ENCODE data around the gene C10orf143.
"Not testable (repeated sequence)": the region's sequence is repeated elsewhere in the genome, so short reads cannot be mapped to it uniquely, and the experiment has no call there.

DNA sequence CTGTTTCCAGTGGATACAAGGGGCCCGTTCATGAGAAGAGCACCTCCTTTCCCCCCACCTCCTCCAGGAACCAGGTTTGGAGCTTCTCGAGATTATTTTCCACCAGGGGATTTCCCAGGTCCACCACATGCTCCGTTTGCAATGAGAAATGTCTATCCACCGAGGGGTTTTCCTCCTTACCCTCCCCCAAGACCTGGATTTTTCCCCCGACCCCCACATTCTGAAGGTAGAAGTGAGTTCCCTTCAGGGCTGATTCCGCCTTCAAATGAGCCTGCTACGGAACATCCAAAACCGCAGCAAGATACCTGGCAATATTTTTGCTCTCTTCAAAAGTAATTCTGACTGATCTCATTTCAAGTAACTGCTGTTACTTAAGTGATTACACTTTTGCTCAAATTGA is 2.5 kb downstream of the C10orf143 start:
- TF ChIP-seq, protein P1, sequence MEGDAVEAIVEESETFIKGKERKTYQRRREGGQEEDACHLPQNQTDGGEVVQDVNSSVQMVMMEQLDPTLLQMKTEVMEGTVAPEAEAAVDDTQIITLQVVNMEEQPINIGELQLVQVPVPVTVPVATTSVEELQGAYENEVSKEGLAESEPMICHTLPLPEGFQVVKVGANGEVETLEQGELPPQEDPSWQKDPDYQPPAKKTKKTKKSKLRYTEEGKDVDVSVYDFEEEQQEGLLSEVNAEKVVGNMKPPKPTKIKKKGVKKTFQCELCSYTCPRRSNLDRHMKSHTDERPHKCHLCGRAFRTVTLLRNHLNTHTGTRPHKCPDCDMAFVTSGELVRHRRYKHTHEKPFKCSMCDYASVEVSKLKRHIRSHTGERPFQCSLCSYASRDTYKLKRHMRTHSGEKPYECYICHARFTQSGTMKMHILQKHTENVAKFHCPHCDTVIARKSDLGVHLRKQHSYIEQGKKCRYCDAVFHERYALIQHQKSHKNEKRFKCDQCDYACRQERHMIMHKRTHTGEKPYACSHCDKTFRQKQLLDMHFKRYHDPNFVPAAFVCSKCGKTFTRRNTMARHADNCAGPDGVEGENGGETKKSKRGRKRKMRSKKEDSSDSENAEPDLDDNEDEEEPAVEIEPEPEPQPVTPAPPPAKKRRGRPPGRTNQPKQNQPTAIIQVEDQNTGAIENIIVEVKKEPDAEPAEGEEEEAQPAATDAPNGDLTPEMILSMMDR (IDR thresholded peaks at IDR 0.05) = not testable (repeated sequence)
- TF ChIP-seq POLR2A (IDR thresholded peaks at IDR 0.05) = not testable (repeated sequence)
